ENCODE data around the gene NOL9. TPM values are rescaled to one million over a fixed set of nuclear protein-coding genes. Genes with fewer than 3 reads are reported as not detected.

Gene NOL9
- total and polyA plus RNA-seq, 2 of the 13 experiments (the other 11 are each of a cell fraction or from before 2014, with no cell fraction given): 18.0 to 24.7 TPM

- TF ChIP-seq ZNF326 (CRISPR knock-in tag; IDR thresholded peaks at IDR 0.05; ENCODE audit: borderline replicate concordance) (no peak), ZNF12 (CRISPR knock-in tag; IDR thresholded peaks at IDR 0.05) (no peak), ZNF557 (CRISPR knock-in tag; IDR thresholded peaks at IDR 0.05) (0 out of 2 replicates have a peak, but pooled peaks have one; percentile 32), MTF2 (CRISPR knock-in tag; IDR thresholded peaks at IDR 0.05; ENCODE audit: borderline replicate concordance) (no peak), SRF (IDR thresholded peaks at IDR 0.05; ENCODE audit: low read depth, low read length) (no peak), NFYB (CRISPR knock-in tag; IDR thresholded peaks at IDR 0.05) (no peak), ZNF292 (CRISPR knock-in tag; IDR thresholded peaks at IDR 0.05; ENCODE audit: borderline replicate concordance, low read depth) (no peak), SRY (CRISPR knock-in tag; IDR thresholded peaks at IDR 0.05) (no peak), GFI1 (CRISPR knock-in tag; IDR thresholded peaks at IDR 0.05; ENCODE audit: borderline replicate concordance) (no peak), ARNTL (CRISPR knock-in tag; IDR thresholded peaks at IDR 0.05) (no peak; the same call in 1 of the 2 replicates), CCDC6 (CRISPR knock-in tag; IDR thresholded peaks at IDR 0.05) (peak; percentile 16; the same call in 1 of the 2 replicates), HNRNPK (IDR thresholded peaks at IDR 0.05; ENCODE audit: low read depth, low read length, poor library complexity, severe bottlenecking) (peak; percentile 13), USF2 (IDR thresholded peaks at IDR 0.05; ENCODE audit: low read depth, low read length) (no peak), USF2 (CRISPR knock-in tag; IDR thresholded peaks at IDR 0.05; ENCODE audit: borderline replicate concordance) (no peak), SIX1 (CRISPR knock-in tag; IDR thresholded peaks at IDR 0.05; ENCODE audit: borderline replicate concordance) (no peak), POGK (CRISPR knock-in tag; conservative IDR thresholded peaks at IDR 0.05) (no peak), DR1 (CRISPR knock-in tag; IDR thresholded peaks at IDR 0.05) (no peak), ZNF609 (CRISPR knock-in tag; IDR thresholded peaks at IDR 0.05; ENCODE audit: borderline replicate concordance) (no peak)
- TF ChIP-seq, protein P1, sequence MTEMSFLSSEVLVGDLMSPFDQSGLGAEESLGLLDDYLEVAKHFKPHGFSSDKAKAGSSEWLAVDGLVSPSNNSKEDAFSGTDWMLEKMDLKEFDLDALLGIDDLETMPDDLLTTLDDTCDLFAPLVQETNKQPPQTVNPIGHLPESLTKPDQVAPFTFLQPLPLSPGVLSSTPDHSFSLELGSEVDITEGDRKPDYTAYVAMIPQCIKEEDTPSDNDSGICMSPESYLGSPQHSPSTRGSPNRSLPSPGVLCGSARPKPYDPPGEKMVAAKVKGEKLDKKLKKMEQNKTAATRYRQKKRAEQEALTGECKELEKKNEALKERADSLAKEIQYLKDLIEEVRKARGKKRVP (CRISPR knock-in tag; IDR thresholded peaks at IDR 0.05): peak in 1 of 2 experiments; percentile 10; a peak in 1 of 4 replicates
These were observed 47.8 kb upstream of the NOL9 start (continued) for GRCh38 chr1:6601923-6602668.
